ENCODE data around the gene POLN. TPM values are rescaled to one million over a fixed set of nuclear protein-coding genes. Genes with fewer than 3 reads are reported as not detected.

POLN gene
- total and polyA plus RNA-seq, 2 experiments from 2014 or later = 1.8 to 4.0 TPM

GRCh38 chr4:2084316-2084715 lies 157.6 kb downstream of the POLN start (continued):
- TF ChIP-seq NANOG (IDR thresholded peaks at IDR 0.05; ENCODE audit: borderline replicate concordance) = no peak
- no peak for TF ChIP-seq EZH2 (IDR thresholded peaks at IDR 0.05; ENCODE audit: low read depth, unreplicated experiment)
- TF ChIP-seq JUNB (IDR thresholded peaks at IDR 0.05; ENCODE audit: unreplicated experiment) = no peak
- TF ChIP-seq CTCF (conservative IDR thresholded peaks at IDR 0.05; ENCODE audit: low read depth in 2 of 2) = no peak

GRCh38 chr4:2083826-2084160 lies 158.1 kb downstream of the POLN start:
- Histone ChIP-seq H3K27me3 (ENCODE audit: insufficient read depth) (no peaks in the 10 kb centered on the region), H2AFZ (no peak overlapping the region), H3K4me2 (no peak overlapping the region), H3F3A (replicated peaks; ENCODE audit: low read depth) (no peaks in the 10 kb centered on the region), H4K20me1 (replicated peaks; ENCODE audit: insufficient read depth) (no peaks in the 10 kb centered on the region), H3K4me1 (ENCODE audit: insufficient read depth) (no peaks in the 10 kb centered on the region), H3K36me3 (ENCODE audit: insufficient read depth) (no peaks in the 10 kb centered on the region), H3K79me2 (replicated peaks; ENCODE audit: insufficient read depth) (no peaks in the 10 kb centered on the region), H3K27ac (ENCODE audit: low read depth) (no peak overlapping the region), H3K4me3 (no peak overlapping the region), H3K9me2 (ENCODE audit: insufficient read depth) (no peaks in the 10 kb centered on the region)
- Mint-ChIP-seq H3K36me3 (ENCODE audit: low read depth) (no peaks in the 10 kb centered on the region; the same call in 2 of the 3 replicates), H3K27me3 (ENCODE audit: insufficient read depth, low read depth, poor library complexity) (peaks cover 10% of the 10 kb centered on the region), H3K4me3 (no peak overlapping the region), H3K9me3 (no peaks in the 10 kb centered on the region), H3K27ac (no peak overlapping the region), H3K4me1 (no peaks in the 10 kb centered on the region; the same call in 2 of the 3 replicates)
- no peak for DNase-seq (ENCODE audit: low spot score)
- no peak for TF ChIP-seq ETS1 (IDR thresholded peaks at IDR 0.05)
- no peak for TF ChIP-seq POLR2AphosphoS5 (IDR thresholded peaks at IDR 0.05; ENCODE audit: low read depth)
- no peak for TF ChIP-seq JUNB (IDR thresholded peaks at IDR 0.05; ENCODE audit: unreplicated experiment)
- TF ChIP-seq NANOG (IDR thresholded peaks at IDR 0.05; ENCODE audit: borderline replicate concordance) = no peak
- no peak for TF ChIP-seq ZNF331 (CRISPR knock-in tag; IDR thresholded peaks at IDR 0.05; ENCODE audit: low read depth)
- no peak for TF ChIP-seq ZNF114 (CRISPR knock-in tag; IDR thresholded peaks at IDR 0.05)
- no peak for ATAC-seq

- TF ChIP-seq POLR2AphosphoS5 (IDR thresholded peaks at IDR 0.05; ENCODE audit: low read depth) = no peak
- Histone ChIP-seq H3K4me2 (no peak overlapping the region), H3F3A (replicated peaks; ENCODE audit: low read depth) (no peaks in the 10 kb centered on the region), H3K9me2 (ENCODE audit: insufficient read depth) (no peaks in the 10 kb centered on the region), H3K4me1 (ENCODE audit: insufficient read depth) (no peaks in the 10 kb centered on the region), H2AFZ (no peak overlapping the region), H4K20me1 (replicated peaks; ENCODE audit: insufficient read depth) (no peaks in the 10 kb centered on the region), H3K4me3 (no peak overlapping the region), H3K36me3 (ENCODE audit: insufficient read depth) (no peaks in the 10 kb centered on the region), H3K27me3 (ENCODE audit: insufficient read depth) (no peaks in the 10 kb centered on the region), H3K79me2 (replicated peaks; ENCODE audit: insufficient read depth) (no peaks in the 10 kb centered on the region), H3K27ac (ENCODE audit: low read depth) (no peak overlapping the region)
- no peak for DNase-seq (ENCODE audit: low spot score)
- H3K9me3 Mint-ChIP-seq = no peaks in the 10 kb centered on the region
- no peak overlapping the region for H3K4me3 Mint-ChIP-seq
- H3K27me3 Mint-ChIP-seq (ENCODE audit: insufficient read depth, low read depth, poor library complexity) = peaks cover 10% of the 10 kb centered on the region
- no peak for ATAC-seq
- no peaks in the 10 kb centered on the region; the same call in 2 of the 3 replicates for H3K4me1 Mint-ChIP-seq
- H3K27ac Mint-ChIP-seq = no peak overlapping the region
- no peaks in the 10 kb centered on the region; the same call in 2 of the 3 replicates for H3K36me3 Mint-ChIP-seq (ENCODE audit: low read depth)
Observed at GRCh38 chr4:2083116-2083825, 158.7 kb downstream of the POLN start.
